SW 1271 (cell line): ENCODE results near the gene ATP11A.
"Not testable (repeated sequence)": the region's sequence is repeated elsewhere in the genome, so short reads cannot be mapped to it uniquely, and the experiment has no call there.

Source experiments
- DNase-seq, 2 experiments: peaks; one replicate each; lab custom pipeline; 2025; lab: John Stamatoyannopoulos, UW

ATP11A gene

GRCh38 chr13:112881656-112882554, 192.1 kb downstream of the ATP11A start:
- DNase-seq = no peak

- DNase-seq = no peak
Observed at GRCh38 chr13:112882555-112883024, 192.8 kb downstream of the ATP11A start.

- no peak for DNase-seq
Observed at GRCh38 chr13:112883241-112883945, 193.6 kb downstream of the ATP11A start.

GRCh38 chr13:112884700-112885099, 194.9 kb downstream of the ATP11A start:
- not testable (repeated sequence) for DNase-seq

- DNase-seq = no peak
Observed at GRCh38 chr13:112885242-112885781, 195.5 kb downstream of the ATP11A start.

- no peak for DNase-seq
Observed at GRCh38 chr13:112885782-112886268, 196.0 kb downstream of the ATP11A start.

- no peak for DNase-seq
Observed at GRCh38 chr13:112887151-112887550, 197.3 kb downstream of the ATP11A start.

- no peak for DNase-seq
Observed at GRCh38 chr13:112887557-112887991, 197.7 kb downstream of the ATP11A start.

- DNase-seq = no peak
Observed at GRCh38 chr13:112888238-112889111, 198.6 kb downstream of the ATP11A start.

- DNase-seq = no peak
Observed at GRCh38 chr13:112889351-112890290, 199.8 kb downstream of the ATP11A start.

- no peak for DNase-seq
Observed at GRCh38 chr13:112890316-112891145, 200.7 kb downstream of the ATP11A start.

GRCh38 chr13:112891477-112892401, 201.9 kb downstream of the ATP11A start:
- DNase-seq = no peak

GRCh38 chr13:112892426-112893206, 202.8 kb downstream of the ATP11A start:
- no peak for DNase-seq

- no peak for DNase-seq
Observed at GRCh38 chr13:112893207-112893569, 203.3 kb downstream of the ATP11A start.

GRCh38 chr13:112893570-112894422, 204.0 kb downstream of the ATP11A start:
- DNase-seq = no peak

- DNase-seq = no peak
Observed at GRCh38 chr13:112894423-112894672, 204.5 kb downstream of the ATP11A start.
